HEK293 (cell line): ENCODE data around the gene PRKCA.

Experiments used
- CTCF ChIA-PET: fragments of 350-600 bp; formaldehyde crosslinking; extraction: SDS; loops from one replicate; lab custom pipeline; 2021; ENCODE audit warnings: antibody characterized with exemption; lab: Yijun Ruan, JAX
- POLR2A ChIA-PET: fragments of 300-600 bp; formaldehyde crosslinking; extraction: SDS; loops from one replicate; lab custom pipeline; 2020; ENCODE audit warnings: antibody characterized with exemption, inconsistent platforms; lab: Yijun Ruan, JAX
- H3K27ac ChIP-seq: fragments of 200-500 bp; sonication (Bioruptor generic); 2 replicates; pipeline ENCODE4 v1.5.1; 2014; ENCODE audit warnings: low read depth, low read length, control low read depth, inconsistent platforms; ENCODE audit errors: extremely low read depth
- H3K36me3 ChIP-seq, 2 experiments: fragments of 200-500 bp in 1 of 2; sonication (Bioruptor generic) in 1 of 2; 1 replicate in 1 of 2; 2 replicates in 1 of 2; pipeline ENCODE4 v1.5.1; 2014 to 2017; ENCODE audit warnings: inconsistent platforms in 2 of 2, low read length in 2 of 2; ENCODE audit not compliant: control insufficient read depth in 2 of 2, insufficient read depth in 1 of 2
- H3K4me1 ChIP-seq: fragments of 200-500 bp; sonication (Bioruptor generic); 2 replicates; pipeline ENCODE4 v1.5.1; 2014; ENCODE audit warnings: mild to moderate bottlenecking, low read length, inconsistent platforms; ENCODE audit not compliant: control insufficient read depth, insufficient read depth
- H3K4me3 ChIP-seq: 2 replicates; pipeline ENCODE4 v1.5.1; 2011; ENCODE audit warnings: low read depth, mild to moderate bottlenecking, control low read depth, low read length, moderate library complexity
- H3K9me3 ChIP-seq: fragments of 200-500 bp; sonication (Bioruptor generic); 2 replicates; pipeline ENCODE4 v1.5.1; 2014; ENCODE audit warnings: low read depth, low read length, inconsistent platforms; ENCODE audit not compliant: control insufficient read depth, insufficient read depth
- GLI2 ChIP-seq: fragments of 450-650 bp; formaldehyde crosslinking; IDR thresholded peaks from 2 replicates; pipeline ENCODE4; 2017; ENCODE audit warnings: missing biosample characterization, missing genetic modification characterization, low read depth, borderline replicate concordance
- OSR2 ChIP-seq: fragments of 450-650 bp; formaldehyde crosslinking; IDR thresholded peaks from 2 replicates; pipeline ENCODE4 v1.5.1; 2016; ENCODE audit warnings: missing biosample characterization, missing genetic modification characterization
- SCRT1 ChIP-seq: fragments of 450-650 bp; formaldehyde crosslinking; IDR thresholded peaks from 2 replicates; pipeline ENCODE4 v1.5.1; 2016; ENCODE audit warnings: missing biosample characterization, missing genetic modification characterization, borderline replicate concordance
- SP7 ChIP-seq: fragments of 450-650 bp; formaldehyde crosslinking; IDR thresholded peaks from 2 replicates; pipeline ENCODE4 v1.5.1; 2016; ENCODE audit warnings: missing biosample characterization, missing genetic modification characterization
- ZNF23 ChIP-seq: fragments of 450-650 bp; formaldehyde crosslinking; IDR thresholded peaks from 2 replicates; pipeline ENCODE4 v1.5.1; 2016; ENCODE audit warnings: missing biosample characterization, missing genetic modification characterization, borderline replicate concordance
- ZNF274 ChIP-seq, 2 experiments: fragments of 200-500 bp in 1 of 2; fragments of 450-650 bp in 1 of 2; sonication (Bioruptor generic) in 1 of 2; formaldehyde crosslinking in 1 of 2; IDR thresholded peaks; 2 replicates each; pipeline versions ENCODE4 v1.5.1 to v1.6.1; 2014 to 2016; ENCODE audit warnings: borderline replicate concordance in 1 of 2, inconsistent platforms in 1 of 2, low read length in 1 of 2, missing biosample characterization in 1 of 2, missing genetic modification characterization in 1 of 2
- ZNF311 ChIP-seq: fragments of 450-650 bp; formaldehyde crosslinking; IDR thresholded peaks from 2 replicates; pipeline ENCODE4 v1.5.1; 2017; ENCODE audit warnings: missing biosample characterization, missing genetic modification characterization, borderline replicate concordance
- ZNF623 ChIP-seq: fragments of 450-650 bp; formaldehyde crosslinking; IDR thresholded peaks from 2 replicates; pipeline ENCODE4 v1.5.1; 2016; ENCODE audit warnings: missing biosample characterization, missing genetic modification characterization
- TF ChIP-seq, protein P1 (sequence below): fragments of 450-650 bp; formaldehyde crosslinking; IDR thresholded peaks from 2 replicates; pipeline ENCODE4 v1.5.1; 2016; ENCODE audit warnings: missing biosample characterization, missing genetic modification characterization, borderline replicate concordance
- TF ChIP-seq, protein P2 (sequence below): fragments of 450-650 bp; formaldehyde crosslinking; IDR thresholded peaks from 2 replicates; pipeline ENCODE4 v1.5.1; 2016; ENCODE audit warnings: missing biosample characterization, missing genetic modification characterization, low read depth
- TF ChIP-seq, protein P3 (sequence below): fragments of 450-650 bp; formaldehyde crosslinking; IDR thresholded peaks from 2 replicates; pipeline ENCODE4 v1.5.1; 2016; ENCODE audit warnings: missing biosample characterization, missing genetic modification characterization
- TF ChIP-seq, protein P4 (sequence below): fragments of 450-650 bp; formaldehyde crosslinking; IDR thresholded peaks from 2 replicates; pipeline ENCODE4 v1.5.1; 2017; ENCODE audit warnings: missing biosample characterization, missing genetic modification characterization
- TF ChIP-seq, protein P5 (sequence below): fragments of 450-650 bp; formaldehyde crosslinking; IDR thresholded peaks from 2 replicates; pipeline ENCODE4 v1.5.0; 2017; ENCODE audit warnings: missing biosample characterization, missing genetic modification characterization, borderline replicate concordance

Gene PRKCA

DNA sequence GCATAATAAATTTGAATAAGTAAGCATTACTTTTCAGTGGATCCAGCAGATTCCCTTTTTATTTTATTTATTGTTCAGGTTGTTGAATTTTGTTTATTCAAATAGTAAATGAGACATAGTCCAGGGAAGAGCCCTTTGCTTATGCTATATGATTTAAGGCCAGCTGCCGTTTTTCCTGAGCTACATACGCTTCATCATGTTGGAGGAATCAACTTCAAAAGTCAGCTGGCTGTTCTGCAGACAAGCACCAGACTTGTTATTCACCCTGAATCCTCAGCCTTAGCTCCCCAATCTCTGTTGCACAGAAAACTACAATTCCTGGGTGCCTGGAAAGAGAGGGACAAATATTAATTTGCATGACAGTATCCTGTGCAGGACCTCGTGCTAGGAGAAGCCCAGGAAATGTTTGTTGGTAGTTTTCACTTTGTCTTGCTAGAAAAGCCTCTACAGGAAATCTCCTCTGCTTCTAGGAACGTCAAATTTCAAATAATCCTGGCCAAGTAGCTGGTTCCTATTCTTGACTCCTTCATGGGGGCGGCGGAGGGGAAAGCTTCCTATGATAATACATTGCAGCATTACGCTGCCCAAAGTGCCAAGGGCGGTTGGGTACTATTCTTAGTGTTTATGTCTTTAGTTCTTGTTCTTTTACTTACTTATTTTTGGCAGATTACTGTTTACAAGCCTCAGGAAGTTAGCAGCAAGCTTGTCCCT lies 101.6 kb downstream of the PRKCA start:
- Histone ChIP-seq H3K9me3 (no peaks in the 10 kb centered on the region), H3K4me1 (peaks cover 4% of the 10 kb centered on the region), H3K4me3 (no peak overlapping the region), H3K27ac (no peak overlapping the region), H3K36me3 (no peaks in the 10 kb centered on the region)
- TF ChIP-seq ZNF311 (tag by site-specific recombination) = no peak
- TF ChIP-seq, protein P1, sequence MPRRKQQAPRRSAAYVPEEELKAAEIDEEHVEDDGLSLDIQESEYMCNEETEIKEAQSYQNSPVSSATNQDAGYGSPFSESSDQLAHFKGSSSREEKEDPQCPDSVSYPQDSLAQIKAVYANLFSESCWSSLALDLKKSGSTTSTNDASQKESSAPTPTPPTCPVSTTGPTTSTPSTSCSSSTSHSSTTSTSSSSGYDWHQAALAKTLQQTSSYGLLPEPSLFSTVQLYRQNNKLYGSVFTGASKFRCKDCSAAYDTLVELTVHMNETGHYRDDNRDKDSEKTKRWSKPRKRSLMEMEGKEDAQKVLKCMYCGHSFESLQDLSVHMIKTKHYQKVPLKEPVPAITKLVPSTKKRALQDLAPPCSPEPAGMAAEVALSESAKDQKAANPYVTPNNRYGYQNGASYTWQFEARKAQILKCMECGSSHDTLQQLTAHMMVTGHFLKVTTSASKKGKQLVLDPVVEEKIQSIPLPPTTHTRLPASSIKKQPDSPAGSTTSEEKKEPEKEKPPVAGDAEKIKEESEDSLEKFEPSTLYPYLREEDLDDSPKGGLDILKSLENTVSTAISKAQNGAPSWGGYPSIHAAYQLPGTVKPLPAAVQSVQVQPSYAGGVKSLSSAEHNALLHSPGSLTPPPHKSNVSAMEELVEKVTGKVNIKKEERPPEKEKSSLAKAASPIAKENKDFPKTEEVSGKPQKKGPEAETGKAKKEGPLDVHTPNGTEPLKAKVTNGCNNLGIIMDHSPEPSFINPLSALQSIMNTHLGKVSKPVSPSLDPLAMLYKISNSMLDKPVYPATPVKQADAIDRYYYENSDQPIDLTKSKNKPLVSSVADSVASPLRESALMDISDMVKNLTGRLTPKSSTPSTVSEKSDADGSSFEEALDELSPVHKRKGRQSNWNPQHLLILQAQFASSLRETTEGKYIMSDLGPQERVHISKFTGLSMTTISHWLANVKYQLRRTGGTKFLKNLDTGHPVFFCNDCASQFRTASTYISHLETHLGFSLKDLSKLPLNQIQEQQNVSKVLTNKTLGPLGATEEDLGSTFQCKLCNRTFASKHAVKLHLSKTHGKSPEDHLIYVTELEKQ (tag by site-specific recombination) = no peak
- CTCF ChIA-PET = no interaction called here
- POLR2A ChIA-PET = no interaction called here

DNA sequence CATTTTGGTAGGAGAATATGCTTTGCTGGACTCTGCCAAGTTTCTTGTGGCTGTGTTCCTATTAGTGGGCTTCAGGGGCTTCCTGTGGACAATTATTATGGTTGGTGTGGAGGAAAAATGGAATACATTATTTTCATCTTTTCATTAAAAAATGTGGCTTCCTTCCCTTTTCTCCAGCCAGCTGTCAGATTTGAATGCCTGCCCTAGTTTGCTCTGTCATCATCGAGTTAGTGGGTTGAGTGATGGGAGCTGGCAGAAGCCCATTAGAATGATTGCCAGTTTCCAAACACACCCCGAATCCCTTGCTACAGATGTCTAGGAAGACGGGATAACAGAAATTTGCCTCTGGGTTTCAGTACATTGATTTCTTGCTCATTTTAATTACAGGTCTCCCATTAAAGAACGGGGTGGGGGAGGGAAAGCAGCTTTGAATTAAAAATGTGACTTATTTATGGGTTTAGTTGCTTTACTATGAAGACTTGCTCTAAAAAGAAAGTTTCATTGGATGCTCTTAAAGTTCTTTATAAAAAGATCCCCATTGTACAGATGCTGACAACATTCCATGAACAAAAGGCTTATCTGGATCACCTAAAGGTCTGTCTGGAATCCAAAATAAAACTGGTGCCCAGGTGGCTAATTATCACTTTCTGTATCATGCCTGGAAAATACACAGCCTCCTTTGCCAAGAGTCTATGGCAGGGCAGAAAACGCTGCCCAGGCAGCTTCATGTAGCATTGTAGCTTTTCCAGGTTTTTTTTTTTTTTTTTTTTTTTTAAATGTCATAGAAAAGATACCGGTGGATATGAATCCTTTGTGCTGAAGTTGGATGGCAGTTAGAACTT lies 103.6 kb downstream of the PRKCA start:
- Histone ChIP-seq H3K9me3 (no peaks in the 10 kb centered on the region), H3K4me3 (no peak overlapping the region), H3K36me3 (no peaks in the 10 kb centered on the region)
- TF ChIP-seq ZNF23 (tag by site-specific recombination) (no peak), OSR2 (tag by site-specific recombination) (no peak), ZNF274 (IDR thresholded peaks at IDR 0.05; ENCODE audit: low read length) (no peak), ZNF274 (tag by site-specific recombination; IDR thresholded peaks at IDR 0.05; ENCODE audit: borderline replicate concordance) (no peak), ZNF623 (tag by site-specific recombination) (no peak), GLI2 (no peak), SP7 (peak; percentile 84), SCRT1 (tag by site-specific recombination) (no peak)
- TF ChIP-seq, protein P2, sequence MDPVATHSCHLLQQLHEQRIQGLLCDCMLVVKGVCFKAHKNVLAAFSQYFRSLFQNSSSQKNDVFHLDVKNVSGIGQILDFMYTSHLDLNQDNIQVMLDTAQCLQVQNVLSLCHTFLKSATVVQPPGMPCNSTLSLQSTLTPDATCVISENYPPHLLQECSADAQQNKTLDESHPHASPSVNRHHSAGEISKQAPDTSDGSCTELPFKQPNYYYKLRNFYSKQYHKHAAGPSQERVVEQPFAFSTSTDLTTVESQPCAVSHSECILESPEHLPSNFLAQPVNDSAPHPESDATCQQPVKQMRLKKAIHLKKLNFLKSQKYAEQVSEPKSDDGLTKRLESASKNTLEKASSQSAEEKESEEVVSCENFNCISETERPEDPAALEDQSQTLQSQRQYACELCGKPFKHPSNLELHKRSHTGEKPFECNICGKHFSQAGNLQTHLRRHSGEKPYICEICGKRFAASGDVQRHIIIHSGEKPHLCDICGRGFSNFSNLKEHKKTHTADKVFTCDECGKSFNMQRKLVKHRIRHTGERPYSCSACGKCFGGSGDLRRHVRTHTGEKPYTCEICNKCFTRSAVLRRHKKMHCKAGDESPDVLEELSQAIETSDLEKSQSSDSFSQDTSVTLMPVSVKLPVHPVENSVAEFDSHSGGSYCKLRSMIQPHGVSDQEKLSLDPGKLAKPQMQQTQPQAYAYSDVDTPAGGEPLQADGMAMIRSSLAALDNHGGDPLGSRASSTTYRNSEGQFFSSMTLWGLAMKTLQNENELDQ (tag by site-specific recombination) = no peak
- TF ChIP-seq, protein P3, sequence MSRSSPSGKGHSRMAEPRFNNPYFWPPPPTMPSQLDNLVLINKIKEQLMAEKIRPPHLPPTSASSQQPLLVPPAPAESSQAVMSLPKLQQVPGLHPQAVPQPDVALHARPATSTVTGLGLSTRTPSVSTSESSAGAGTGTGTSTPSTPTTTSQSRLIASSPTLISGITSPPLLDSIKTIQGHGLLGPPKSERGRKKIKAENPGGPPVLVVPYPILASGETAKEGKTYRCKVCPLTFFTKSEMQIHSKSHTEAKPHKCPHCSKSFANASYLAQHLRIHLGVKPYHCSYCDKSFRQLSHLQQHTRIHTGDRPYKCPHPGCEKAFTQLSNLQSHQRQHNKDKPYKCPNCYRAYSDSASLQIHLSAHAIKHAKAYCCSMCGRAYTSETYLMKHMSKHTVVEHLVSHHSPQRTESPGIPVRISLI (tag by site-specific recombination) = peak; percentile 78; the same call in 1 of the 2 replicates
- TF ChIP-seq, protein P4, sequence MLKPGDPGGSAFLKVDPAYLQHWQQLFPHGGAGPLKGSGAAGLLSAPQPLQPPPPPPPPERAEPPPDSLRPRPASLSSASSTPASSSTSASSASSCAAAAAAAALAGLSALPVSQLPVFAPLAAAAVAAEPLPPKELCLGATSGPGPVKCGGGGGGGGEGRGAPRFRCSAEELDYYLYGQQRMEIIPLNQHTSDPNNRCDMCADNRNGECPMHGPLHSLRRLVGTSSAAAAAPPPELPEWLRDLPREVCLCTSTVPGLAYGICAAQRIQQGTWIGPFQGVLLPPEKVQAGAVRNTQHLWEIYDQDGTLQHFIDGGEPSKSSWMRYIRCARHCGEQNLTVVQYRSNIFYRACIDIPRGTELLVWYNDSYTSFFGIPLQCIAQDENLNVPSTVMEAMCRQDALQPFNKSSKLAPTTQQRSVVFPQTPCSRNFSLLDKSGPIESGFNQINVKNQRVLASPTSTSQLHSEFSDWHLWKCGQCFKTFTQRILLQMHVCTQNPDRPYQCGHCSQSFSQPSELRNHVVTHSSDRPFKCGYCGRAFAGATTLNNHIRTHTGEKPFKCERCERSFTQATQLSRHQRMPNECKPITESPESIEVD (tag by site-specific recombination) = no peak
- TF ChIP-seq, protein P5, sequence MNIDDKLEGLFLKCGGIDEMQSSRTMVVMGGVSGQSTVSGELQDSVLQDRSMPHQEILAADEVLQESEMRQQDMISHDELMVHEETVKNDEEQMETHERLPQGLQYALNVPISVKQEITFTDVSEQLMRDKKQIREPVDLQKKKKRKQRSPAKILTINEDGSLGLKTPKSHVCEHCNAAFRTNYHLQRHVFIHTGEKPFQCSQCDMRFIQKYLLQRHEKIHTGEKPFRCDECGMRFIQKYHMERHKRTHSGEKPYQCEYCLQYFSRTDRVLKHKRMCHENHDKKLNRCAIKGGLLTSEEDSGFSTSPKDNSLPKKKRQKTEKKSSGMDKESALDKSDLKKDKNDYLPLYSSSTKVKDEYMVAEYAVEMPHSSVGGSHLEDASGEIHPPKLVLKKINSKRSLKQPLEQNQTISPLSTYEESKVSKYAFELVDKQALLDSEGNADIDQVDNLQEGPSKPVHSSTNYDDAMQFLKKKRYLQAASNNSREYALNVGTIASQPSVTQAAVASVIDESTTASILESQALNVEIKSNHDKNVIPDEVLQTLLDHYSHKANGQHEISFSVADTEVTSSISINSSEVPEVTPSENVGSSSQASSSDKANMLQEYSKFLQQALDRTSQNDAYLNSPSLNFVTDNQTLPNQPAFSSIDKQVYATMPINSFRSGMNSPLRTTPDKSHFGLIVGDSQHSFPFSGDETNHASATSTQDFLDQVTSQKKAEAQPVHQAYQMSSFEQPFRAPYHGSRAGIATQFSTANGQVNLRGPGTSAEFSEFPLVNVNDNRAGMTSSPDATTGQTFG (tag by site-specific recombination) = no peak
- TF ChIP-seq, all 188 proteins: peak for 2
- POLR2A ChIA-PET = no interaction called here
- CTCF ChIA-PET = interaction anchor here (0.7 kb wide), 1 partner anchor 13 kb away, joined by 6 read pairs; no protein-coding TSS in a partner anchor
- H3K27ac ChIP-seq = no peak overlapping the region
- H3K4me1 ChIP-seq = peaks cover 4% of the 10 kb centered on the region
